HL-60 (cell line): ENCODE measurements around the gene LITAFD.

Source experiments
- GABPA ChIP-seq: IDR thresholded peaks from 2 replicates; pipeline ENCODE4 v1.6.1; 2012; ENCODE audit warnings: low read depth
- POLR2AphosphoS5 ChIP-seq: IDR thresholded peaks from 2 replicates; pipeline ENCODE4 v1.6.1; 2012; ENCODE audit warnings: low read depth

- TF ChIP-seq POLR2AphosphoS5 (no peak), GABPA (no peak)
Measured at GRCh38 chr16:8886593-8887430, 4.7 kb downstream of the LITAFD start.
